ENCODE results near the gene DHX30. TPM values are rescaled to one million over a fixed set of nuclear protein-coding genes. Genes with fewer than 3 reads are reported as not detected.

The DHX30 gene
- polyA plus RNA-seq, 1 of the 3 experiments (the other 2 are of a cell fraction) = 86.3 TPM

GRCh38 chr3:47836986-47837385 is 34.0 kb downstream of the DHX30 start:
- H3K4me1 ChIP-seq (ENCODE audit: control insufficient read depth in 1 of 2, insufficient read depth in 2 of 2, low read depth in 1 of 2, low read length in 1 of 2) = no peaks in the 10 kb centered on the region
- H3K79me2 ChIP-seq (ENCODE audit: insufficient read depth) = peaks cover 16% of the 10 kb centered on the region; the same call in 1 of the 2 replicates
- no peaks in the 10 kb centered on the region for H3K9me3 ChIP-seq
- H3K4me2 ChIP-seq = no peak overlapping the region
- POLR2A ChIA-PET = interaction anchor here (0.9 to 1.5 kb wide), 3 partner anchors 9 to 12 kb away, joined by 3 to 8 read pairs (median 7); no protein-coding TSS in a partner anchor
- 85% methylated on average over 7 of the region's 7 CpGs for WGBS (ENCODE audit: low lambda C conversion rate)
- no peak overlapping the region for H3K27ac ChIP-seq (ENCODE audit: low read depth in 2 of 2, low read length in 1 of 2)
- DNase-seq = no peak
- CTCF ChIA-PET = interaction anchor here (0.6 to 7.4 kb wide), 55 partner anchors 9 to 372 kb away, joined by 3 to 85 read pairs (median 4); no protein-coding TSS in a partner anchor
- TF ChIP-seq GABPA (IDR thresholded peaks at IDR 0.05; ENCODE audit: low read depth) = no peak
- TF ChIP-seq RCOR1 (IDR thresholded peaks at IDR 0.05; ENCODE audit: low read length) = no peak
- no peak for TF ChIP-seq GATA2 (CRISPR knock-in tag; IDR thresholded peaks at IDR 0.05)
- no peak for TF ChIP-seq FOXJ3 (CRISPR knock-in tag; IDR thresholded peaks at IDR 0.05)
- TF ChIP-seq CTCF (IDR thresholded peaks at IDR 0.05) = no peak
- no peak for TF ChIP-seq TAF1 (IDR thresholded peaks at IDR 0.05; ENCODE audit: borderline replicate concordance, low read depth, low read length)
- TF ChIP-seq RAD21 (IDR thresholded peaks at IDR 0.05; ENCODE audit: low read length) = no peak
- no peak for TF ChIP-seq EZH2phosphoT487 (IDR thresholded peaks at IDR 0.05; ENCODE audit: borderline replicate concordance, low read depth)
- TF ChIP-seq SIN3A (IDR thresholded peaks at IDR 0.05; ENCODE audit: borderline replicate concordance, low read depth, low read length) = no peak
- TF ChIP-seq FOSL2 (IDR thresholded peaks at IDR 0.05; ENCODE audit: borderline replicate concordance, low read depth) = no peak
- no peak for TF ChIP-seq TEAD4 (IDR thresholded peaks at IDR 0.05; ENCODE audit: borderline replicate concordance, insufficient read depth)
- TF ChIP-seq REST (IDR thresholded peaks at IDR 0.05; ENCODE audit: low read depth, low read length) = no peak
- no peak for TF ChIP-seq ZBTB33 (IDR thresholded peaks at IDR 0.05; ENCODE audit: borderline replicate concordance, low read depth)
- TF ChIP-seq MXI1 (IDR thresholded peaks at IDR 0.05; ENCODE audit: low read depth, low read length) = no peak
- no peak for TF ChIP-seq USF2 (IDR thresholded peaks at IDR 0.05; ENCODE audit: borderline replicate concordance, low read depth, low read length)
- TF ChIP-seq FOXM1 (IDR thresholded peaks at IDR 0.05; ENCODE audit: low read depth) = no peak
- TF ChIP-seq, protein P1, sequence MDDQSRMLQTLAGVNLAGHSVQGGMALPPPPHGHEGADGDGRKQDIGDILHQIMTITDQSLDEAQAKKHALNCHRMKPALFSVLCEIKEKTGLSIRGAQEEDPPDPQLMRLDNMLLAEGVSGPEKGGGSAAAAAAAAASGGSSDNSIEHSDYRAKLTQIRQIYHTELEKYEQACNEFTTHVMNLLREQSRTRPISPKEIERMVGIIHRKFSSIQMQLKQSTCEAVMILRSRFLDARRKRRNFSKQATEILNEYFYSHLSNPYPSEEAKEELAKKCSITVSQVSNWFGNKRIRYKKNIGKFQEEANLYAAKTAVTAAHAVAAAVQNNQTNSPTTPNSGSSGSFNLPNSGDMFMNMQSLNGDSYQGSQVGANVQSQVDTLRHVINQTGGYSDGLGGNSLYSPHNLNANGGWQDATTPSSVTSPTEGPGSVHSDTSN (IDR thresholded peaks at IDR 0.05) = no peak
- no peak for TF ChIP-seq NFIC (IDR thresholded peaks at IDR 0.05; ENCODE audit: borderline replicate concordance)
- TF ChIP-seq RFX5 (IDR thresholded peaks at IDR 0.05; ENCODE audit: low read length) = no peak
- no peak for TF ChIP-seq POLR2AphosphoS5 (IDR thresholded peaks at IDR 0.05; ENCODE audit: low read depth, low read length)
- H3K9me2 ChIP-seq = no peaks in the 10 kb centered on the region
- H3K9ac ChIP-seq = no peak overlapping the region
- H3K4me3 ChIP-seq (ENCODE audit: low read depth in 2 of 2, low read length in 1 of 2) = no peak overlapping the region
- no peaks in the 10 kb centered on the region for H3K27me3 ChIP-seq (ENCODE audit: insufficient read depth)
- peaks cover 43 to 66% of the 10 kb centered on the region in 2 experiments for H3K36me3 ChIP-seq (replicated peaks in 1 of 2; ENCODE audit: control insufficient read depth in 1 of 2, insufficient read depth in 2 of 2, low read length in 1 of 2)
- H4K20me1 ChIP-seq (ENCODE audit: insufficient read depth) = 0 out of 2 replicates have a peak, but pooled peaks cover 13% of the 10 kb centered on the region
- H3F3A ChIP-seq (replicated peaks; ENCODE audit: insufficient read depth) = peaks cover 10% of the 10 kb centered on the region
- no peak overlapping the region for H2AFZ ChIP-seq (ENCODE audit: low read depth)
